Stimulated activated CD8-positive, alpha-beta memory T cell treated with anti-CD3 and anti-CD28 coated beads, Interleukin-2, amount 100 ng/mL, for 48 hours (primary cell): ENCODE measurements around the gene YBX1.
"Not testable (repeated sequence)": the region's sequence is repeated elsewhere in the genome, so short reads cannot be mapped to it uniquely, and the experiment has no call there.

Experiments used
- DNase-seq, 2 donors: peaks; one replicate each; pipeline ENCODE4 v3.0.0-alpha.2; 2020; ENCODE audit warnings: low read depth in 2 of 2

YBX1 gene

DNA sequence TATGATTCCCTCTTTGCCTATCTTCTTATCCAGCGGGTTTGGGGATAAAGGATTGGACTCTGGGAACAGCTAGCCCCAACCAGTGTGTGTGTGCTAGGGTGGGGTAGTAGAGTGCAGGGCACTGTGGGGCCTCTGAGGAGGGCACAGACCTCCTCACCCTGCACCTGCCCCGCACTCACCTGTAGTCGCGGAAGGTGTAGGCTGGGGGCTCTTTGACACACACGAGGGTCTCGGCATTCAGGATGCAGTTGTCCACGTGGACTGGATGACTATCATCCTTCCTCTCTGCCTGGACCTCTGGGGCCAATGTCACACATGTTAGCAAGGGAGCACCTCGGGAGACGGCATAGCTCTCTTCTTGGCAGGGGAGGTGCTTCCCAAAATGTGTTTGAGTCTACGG is 65.8 kb downstream of the YBX1 start:
- DNase-seq, result no peak

DNA sequence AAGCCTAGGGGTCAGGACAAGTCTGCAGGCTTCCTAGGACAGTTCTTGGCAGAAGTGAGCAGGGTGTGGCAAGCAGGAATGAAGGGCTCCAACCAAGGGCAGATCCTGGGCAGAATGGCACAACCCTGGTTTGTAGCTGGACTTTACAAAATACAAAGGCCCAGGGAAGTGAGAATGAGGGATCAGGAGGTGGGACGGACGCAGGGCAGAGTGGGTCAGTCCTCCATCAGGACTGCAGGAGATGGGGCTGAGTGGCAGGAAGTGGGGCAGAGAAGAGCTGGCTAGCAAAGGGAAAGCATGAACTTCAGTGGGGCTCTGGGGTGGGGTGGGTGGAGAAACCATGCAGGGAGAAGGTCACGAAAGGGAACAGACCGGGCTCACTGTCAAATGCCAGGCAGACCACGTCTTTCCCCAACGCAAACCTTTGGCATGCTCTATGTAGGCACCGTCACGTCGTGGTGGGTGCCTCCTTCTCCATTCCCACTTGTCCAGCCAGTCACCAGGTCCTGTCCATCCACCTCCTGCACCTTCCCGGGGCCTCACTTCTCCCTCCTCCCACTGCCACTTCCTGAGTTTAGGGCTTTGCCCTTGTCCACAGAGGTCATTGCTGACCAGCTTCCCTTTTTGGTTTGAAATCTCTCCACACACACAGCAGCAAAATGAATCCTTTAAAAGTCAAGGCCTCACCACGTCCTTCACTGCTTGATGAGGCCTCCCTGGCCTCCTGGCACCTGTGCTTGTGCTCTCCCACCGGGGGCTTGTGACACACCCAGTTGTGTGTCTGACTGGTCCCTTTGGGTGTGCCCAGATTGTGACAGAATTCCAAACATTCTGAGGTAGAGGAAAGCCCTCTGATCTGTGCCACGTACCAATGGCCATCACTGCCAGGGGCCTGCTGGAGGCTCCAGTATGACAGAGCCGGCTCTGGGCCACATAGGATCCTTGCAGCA is 66.5 kb downstream of the YBX1 start:
- DNase-seq, result no peak

DNA sequence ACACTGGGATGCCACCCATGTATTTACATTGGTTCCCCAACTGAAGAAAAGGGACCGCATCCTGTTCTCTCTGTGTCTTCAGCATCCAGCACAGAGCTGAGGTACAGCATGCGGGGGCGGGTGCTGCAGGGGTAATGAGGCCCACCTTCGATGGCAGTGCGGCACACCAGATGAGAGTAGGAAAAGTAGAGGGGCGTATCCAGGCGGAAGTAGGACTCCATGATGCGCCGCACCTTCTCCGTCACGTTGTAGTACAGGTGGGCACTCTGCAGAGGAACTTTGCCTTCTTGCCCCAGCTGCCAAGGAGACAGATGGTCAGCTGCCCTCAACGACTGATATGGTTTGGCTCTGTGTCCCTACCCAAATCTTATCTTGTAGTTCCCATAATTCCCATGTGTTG is 67.8 kb downstream of the YBX1 start:
- DNase-seq, result no peak

DNA sequence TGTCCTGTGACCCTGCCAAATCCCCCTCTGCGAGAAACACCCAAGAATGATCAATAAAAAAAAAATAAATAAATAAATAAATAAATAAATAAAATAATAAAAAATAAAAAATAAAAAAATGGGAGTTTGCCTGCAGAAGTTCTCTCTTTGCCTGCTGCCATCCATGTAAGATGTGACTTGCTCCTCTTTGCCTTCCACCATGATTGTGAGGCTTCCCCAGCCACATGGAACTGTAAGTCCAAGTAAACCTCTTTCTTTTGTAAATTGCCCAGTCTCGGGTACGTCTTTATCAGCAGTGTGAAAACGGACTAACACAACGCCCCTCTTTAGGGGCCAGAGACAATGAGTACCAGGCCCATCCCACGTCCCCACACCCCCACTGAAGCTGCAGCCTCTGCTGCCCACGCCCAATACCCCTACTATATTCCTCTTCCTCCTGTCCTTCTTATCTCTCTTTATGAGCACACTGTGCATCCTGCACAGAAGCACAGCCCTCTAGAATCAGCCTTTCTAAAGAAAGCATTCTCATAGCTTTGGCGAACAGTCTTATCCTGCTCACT is 69.4 kb downstream of the YBX1 start:
- not testable (repeated sequence) for DNase-seq

DNA sequence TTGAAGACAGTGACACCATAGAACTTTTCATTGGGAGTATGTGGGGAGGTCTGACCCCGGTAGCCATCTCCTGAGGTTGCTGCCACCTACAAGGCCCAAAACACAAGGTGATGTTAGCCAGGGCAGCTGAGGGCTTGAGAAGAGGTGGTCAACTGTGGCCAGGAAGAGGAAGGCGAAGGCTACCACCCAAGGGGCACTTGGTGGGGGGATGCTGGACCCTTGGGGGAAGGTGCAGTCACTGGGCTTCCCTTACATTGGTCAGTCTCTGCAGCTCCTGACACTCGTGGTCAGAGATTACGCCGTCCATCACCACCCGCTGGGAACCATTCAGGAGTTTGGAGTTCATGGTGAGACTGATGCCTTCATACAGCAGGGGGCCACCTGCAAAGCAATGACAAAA is 70.1 kb downstream of the YBX1 start:
- DNase-seq, result no peak

DNA sequence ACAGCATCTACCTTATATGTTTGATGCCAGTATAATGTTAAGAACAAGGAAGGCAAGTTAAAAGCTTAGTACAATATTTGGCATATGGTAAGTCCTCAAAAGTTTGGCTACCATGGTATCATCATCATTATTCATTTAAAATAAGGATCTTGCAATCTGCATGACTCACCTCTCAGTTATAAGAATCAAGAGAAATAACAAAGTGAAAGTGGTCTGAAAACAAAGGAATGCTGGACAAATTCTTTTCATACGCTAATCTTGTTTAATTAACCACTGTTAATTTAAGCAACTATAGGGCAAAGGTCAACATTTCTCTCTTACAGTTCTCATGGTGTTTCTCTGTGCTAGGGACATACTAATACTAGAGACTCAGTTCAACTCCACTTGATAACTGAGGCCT is 70.9 kb downstream of the YBX1 start:
- no peak for DNase-seq
